ENCODE measurements around the gene SH3YL1.

DNA sequence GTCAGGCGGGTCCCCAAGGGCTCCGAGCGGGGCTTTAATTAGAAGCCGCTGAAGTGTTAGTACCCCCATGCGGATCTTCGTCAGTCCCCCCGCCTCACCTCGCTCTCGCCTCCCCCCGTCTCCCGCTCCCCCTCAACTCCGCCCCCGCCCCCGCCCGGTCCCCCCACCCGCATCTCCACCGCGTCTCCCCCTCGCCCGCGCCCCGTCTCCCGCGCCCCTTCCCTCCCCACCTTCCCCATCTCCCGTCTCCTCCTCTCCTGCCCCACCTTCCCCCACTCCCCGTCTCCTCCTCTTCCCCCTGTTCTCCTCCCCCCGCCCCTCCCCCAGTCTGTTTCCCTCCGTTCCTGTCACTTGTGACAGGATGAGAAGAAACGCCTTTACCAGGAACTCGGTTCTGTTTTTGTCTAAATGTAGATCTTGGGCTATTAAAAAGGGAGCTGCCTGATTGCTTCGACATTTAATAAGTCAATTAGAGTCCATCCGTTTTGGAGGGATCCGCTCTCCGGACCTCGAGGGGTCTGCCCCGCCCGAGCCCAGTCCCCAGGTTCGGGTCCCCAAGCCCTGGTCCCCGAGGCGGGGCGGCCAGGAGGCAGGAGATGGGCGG lies 25.0 kb upstream of the SH3YL1 start:
- TF ChIP-seq CTCF (optimal IDR thresholded peaks at IDR 0.05 in 1 of 3, IDR thresholded peaks at IDR 0.05 in 1 of 3, conservative IDR thresholded peaks at IDR 0.05 in 1 of 3; ENCODE audit: extremely low read depth in 1 of 3, insufficient read depth in 2 of 3, low read length in 3 of 3) (no peak), EZH2 (IDR thresholded peaks at IDR 0.05; ENCODE audit: low read length) (no peak)
